Karpas-422 (cell line): ENCODE data around the gene BTK. TPM values are rescaled to one million over a fixed set of nuclear protein-coding genes. Genes with fewer than 3 reads are reported as not detected.

Experiments used
- DNase-seq: peaks from one replicate; pipeline ENCODE4 v3.0.0-alpha.2; 2015
- H2AFZ ChIP-seq: fragments of 200-600 bp; sonication (generic); 2 replicates; pipeline ENCODE4 v1.6.1; 2014; ENCODE audit warnings: antibody characterized with exemption, low read length, mixed read lengths
- H3K27ac ChIP-seq: fragments of 200-600 bp; sonication (generic); 2 replicates; pipeline ENCODE4 v1.5.1; 2014; ENCODE audit warnings: mild to moderate bottlenecking, low read length, moderate library complexity
- H3K27me3 ChIP-seq: fragments of 200-600 bp; sonication (generic); 2 replicates; pipeline ENCODE4 v1.6.1; 2014; ENCODE audit warnings: low read length, mixed read lengths
- H3K36me3 ChIP-seq: fragments of 200-600 bp; sonication (generic); 2 replicates; pipeline ENCODE4 v1.6.1; 2014; ENCODE audit warnings: low read length, mixed read lengths; ENCODE audit not compliant: insufficient read depth
- H3K4me1 ChIP-seq: fragments of 200-600 bp; sonication (generic); 2 replicates; pipeline ENCODE4 v1.6.1; 2014; ENCODE audit warnings: mild to moderate bottlenecking, low read length, mixed read lengths
- H3K4me2 ChIP-seq: fragments of 200-600 bp; sonication (generic); 2 replicates; pipeline ENCODE4 v1.6.1; 2014; ENCODE audit warnings: low read length, low read depth, mild to moderate bottlenecking; ENCODE audit not compliant: poor library complexity, severe bottlenecking
- H3K4me3 ChIP-seq: fragments of 200-600 bp; sonication (generic); 2 replicates; pipeline ENCODE4 v1.5.1; 2014; ENCODE audit warnings: mild to moderate bottlenecking, antibody characterized with exemption, low read length, mixed read lengths
- H3K79me2 ChIP-seq: fragments of 200-600 bp; sonication (generic); 2 replicates; pipeline ENCODE4 v1.6.1; 2014; ENCODE audit warnings: mild to moderate bottlenecking, low read length, mixed read lengths
- H3K9ac ChIP-seq: fragments of 200-600 bp; sonication (generic); 2 replicates; pipeline ENCODE4 v1.6.0; 2014; ENCODE audit warnings: low read length
- H3K9me2 ChIP-seq: fragments of 200-600 bp; sonication (generic), shearing (Covaris generic); replicated peaks from 2 replicates; pipeline ENCODE4 v1.6.0; 2014; ENCODE audit warnings: mild to moderate bottlenecking, low read length, moderate library complexity; ENCODE audit not compliant: insufficient read depth
- H3K9me3 ChIP-seq: fragments of 300-700, 200-600 bp; sonication (generic); 2 replicates; pipeline ENCODE4 v1.6.1; 2014; ENCODE audit warnings: low read length, mixed read lengths
- H4K20me1 ChIP-seq: fragments of 200-600 bp; sonication (generic); 2 replicates; pipeline ENCODE4 v1.6.1; 2014; ENCODE audit warnings: mild to moderate bottlenecking, antibody characterized with exemption, low read length, low read depth; ENCODE audit not compliant: insufficient read depth
- total RNA-seq: library from RNA; depleted of rRNA; stranded (reverse); fragments of >200 nt; shearing (Covaris generic); gene quantifications from 2 replicates; pipeline ENCODE4 v1.2.3, GENCODE V29; 2014; ENCODE audit warnings: low replicate concordance

Gene BTK
- total RNA-seq, 1 experiment from 2014 or later, result 94.2 TPM

- peaks cover 70% of the 10 kb centered on the region for H3K79me2 ChIP-seq
These were observed 21.3 kb upstream of the BTK start for GRCh38 chrX:101407167-101407747.

GRCh38 chrX:101399825-101400224 is 13.8 kb upstream of the BTK start:
- H3K9me3 ChIP-seq, result no peaks in the 10 kb centered on the region
- H3K9ac ChIP-seq, result no peak overlapping the region
- H3K4me1 ChIP-seq, result 0 out of 2 replicates have a peak, but pooled peaks cover 4% of the 10 kb centered on the region
- H3K79me2 ChIP-seq, result peaks cover 8% of the 10 kb centered on the region
- no peaks in the 10 kb centered on the region for H4K20me1 ChIP-seq
- no peak overlapping the region for H2AFZ ChIP-seq
- no peak overlapping the region for H3K27ac ChIP-seq
- no peak for DNase-seq
- no peaks in the 10 kb centered on the region for H3K27me3 ChIP-seq
- no peak overlapping the region for H3K4me2 ChIP-seq
- H3K36me3 ChIP-seq, result peaks cover 4% of the 10 kb centered on the region; the same call in 1 of the 2 replicates
- no peaks in the 10 kb centered on the region for H3K9me2 ChIP-seq
- no peak overlapping the region for H3K4me3 ChIP-seq

More at GRCh38 chrX:101407167-101407747, 21.3 kb upstream of the BTK start:
- peaks cover 1% of the 10 kb centered on the region; the same call in 1 of the 2 replicates for H4K20me1 ChIP-seq
- peaks cover 34% of the 10 kb centered on the region for H3K4me1 ChIP-seq
- H3K4me2 ChIP-seq, result peak overlapping the region; percentile 86
- peak overlapping the region; percentile 51 for H3K27ac ChIP-seq
- H3K9me2 ChIP-seq, result no peaks in the 10 kb centered on the region
- no peak overlapping the region for H2AFZ ChIP-seq
- peak; percentile 66 for DNase-seq
- H3K27me3 ChIP-seq, result no peaks in the 10 kb centered on the region
- H3K9me3 ChIP-seq, result no peaks in the 10 kb centered on the region
- H3K36me3 ChIP-seq, result peaks cover 4% of the 10 kb centered on the region; the same call in 1 of the 2 replicates
- H3K4me3 ChIP-seq, result peak overlapping the region; percentile 76
- peak overlapping the region; percentile 76 for H3K9ac ChIP-seq

GRCh38 chrX:101398694-101399093 is 12.7 kb upstream of the BTK start:
- H4K20me1 ChIP-seq, result no peaks in the 10 kb centered on the region
- H3K9me3 ChIP-seq, result no peaks in the 10 kb centered on the region
- H3K4me1 ChIP-seq, result peaks cover 5% of the 10 kb centered on the region; the same call in 1 of the 2 replicates
- no peak overlapping the region for H2AFZ ChIP-seq
- no peaks in the 10 kb centered on the region for H3K27me3 ChIP-seq
- no peaks in the 10 kb centered on the region for H3K9me2 ChIP-seq
- no peak overlapping the region for H3K4me3 ChIP-seq
- no peak for DNase-seq
- H3K36me3 ChIP-seq, result peaks cover under 1% of the 10 kb centered on the region; the same call in 1 of the 2 replicates
- no peaks in the 10 kb centered on the region for H3K79me2 ChIP-seq
- no peak overlapping the region for H3K9ac ChIP-seq
- no peak overlapping the region for H3K4me2 ChIP-seq
- no peak overlapping the region for H3K27ac ChIP-seq

- Histone ChIP-seq H3K4me1 (peaks cover 11% of the 10 kb centered on the region; the same call in 1 of the 2 replicates), H3K4me2 (no peak overlapping the region), H3K27me3 (no peaks in the 10 kb centered on the region), H3K9ac (no peak overlapping the region), H3K79me2 (no peaks in the 10 kb centered on the region), H2AFZ (no peak overlapping the region), H3K27ac (no peak overlapping the region), H3K9me2 (no peaks in the 10 kb centered on the region), H3K36me3 (no peaks in the 10 kb centered on the region; the same call in 1 of the 2 replicates), H3K4me3 (no peak overlapping the region), H4K20me1 (no peaks in the 10 kb centered on the region), H3K9me3 (no peaks in the 10 kb centered on the region)
- no peak for DNase-seq
These were observed 11.8 kb upstream of the BTK start for GRCh38 chrX:101397779-101398178.

GRCh38 chrX:101395789-101396188 is 9.8 kb upstream of the BTK start:
- peak overlapping the region; percentile 24; the same call in 1 of the 2 replicates for H3K27ac ChIP-seq
- no peak overlapping the region for H2AFZ ChIP-seq
- no peak overlapping the region for H3K9ac ChIP-seq
- H4K20me1 ChIP-seq, result no peaks in the 10 kb centered on the region
- peaks cover 10% of the 10 kb centered on the region for H3K79me2 ChIP-seq
- no peaks in the 10 kb centered on the region for H3K27me3 ChIP-seq
- peaks cover 13% of the 10 kb centered on the region for H3K36me3 ChIP-seq
- no peak overlapping the region for H3K4me3 ChIP-seq
- H3K9me2 ChIP-seq, result no peaks in the 10 kb centered on the region
- peaks cover 21% of the 10 kb centered on the region for H3K4me1 ChIP-seq
- no peaks in the 10 kb centered on the region for H3K9me3 ChIP-seq
- peak; percentile 62 for DNase-seq
- no peak overlapping the region for H3K4me2 ChIP-seq

- H3K36me3 ChIP-seq, result peaks cover 13% of the 10 kb centered on the region
- no peak overlapping the region for H3K4me2 ChIP-seq
- H2AFZ ChIP-seq, result no peak overlapping the region
- H3K27ac ChIP-seq, result no peak overlapping the region; the same call in 1 of the 2 replicates
- peaks cover 20% of the 10 kb centered on the region for H3K79me2 ChIP-seq
- H3K9me2 ChIP-seq, result no peaks in the 10 kb centered on the region
- H3K4me3 ChIP-seq, result no peak overlapping the region
- H3K9me3 ChIP-seq, result no peaks in the 10 kb centered on the region
- peaks cover 25% of the 10 kb centered on the region for H3K4me1 ChIP-seq
- peak; percentile 47 for DNase-seq
- no peaks in the 10 kb centered on the region for H3K27me3 ChIP-seq
- H3K9ac ChIP-seq, result no peak overlapping the region
- no peaks in the 10 kb centered on the region for H4K20me1 ChIP-seq
These were observed 8.4 kb upstream of the BTK start for GRCh38 chrX:101394372-101394771.

- Histone ChIP-seq H2AFZ (no peak overlapping the region), H3K27me3 (no peaks in the 10 kb centered on the region), H3K4me3 (no peak overlapping the region), H3K4me2 (no peak overlapping the region), H3K9ac (no peak overlapping the region), H3K4me1 (peaks cover 29% of the 10 kb centered on the region), H3K9me3 (no peaks in the 10 kb centered on the region), H3K27ac (peak overlapping the region; percentile 36; the same call in 1 of the 2 replicates), H3K36me3 (peaks cover 13% of the 10 kb centered on the region), H4K20me1 (no peaks in the 10 kb centered on the region), H3K79me2 (peaks cover 21% of the 10 kb centered on the region), H3K9me2 (no peaks in the 10 kb centered on the region)
- DNase-seq, result peak; percentile 45
These were observed 7.7 kb upstream of the BTK start for GRCh38 chrX:101393530-101394305.

- DNase-seq, result no peak
- H3K9me2 ChIP-seq, result no peaks in the 10 kb centered on the region
- H2AFZ ChIP-seq, result no peak overlapping the region
- peaks cover 13% of the 10 kb centered on the region for H3K36me3 ChIP-seq
- H3K4me1 ChIP-seq, result peaks cover 32% of the 10 kb centered on the region
- peak overlapping the region; percentile 65 for H3K4me2 ChIP-seq
- peak overlapping the region; percentile 86 for H3K27ac ChIP-seq
- H3K79me2 ChIP-seq, result peaks cover 21% of the 10 kb centered on the region
- no peaks in the 10 kb centered on the region for H3K27me3 ChIP-seq
- H3K9me3 ChIP-seq, result no peaks in the 10 kb centered on the region
- H3K4me3 ChIP-seq, result peak overlapping the region; percentile 80
- H4K20me1 ChIP-seq, result no peaks in the 10 kb centered on the region
- peak overlapping the region; percentile 87 for H3K9ac ChIP-seq
These were observed 5.8 kb upstream of the BTK start for GRCh38 chrX:101391831-101392230.
